Ammon's horn (tissue), 1 donor: ENCODE measurements around the gene NRSN2.
"Not testable (repeated sequence)": the region's sequence is repeated elsewhere in the genome, so short reads cannot be mapped to it uniquely, and the experiment has no call there.

Experiments
- DNase-seq: peaks from one replicate; pipeline ENCODE4 v3.0.0-alpha.2; 2016; ENCODE audit warnings: low spot score

The NRSN2 gene

DNA sequence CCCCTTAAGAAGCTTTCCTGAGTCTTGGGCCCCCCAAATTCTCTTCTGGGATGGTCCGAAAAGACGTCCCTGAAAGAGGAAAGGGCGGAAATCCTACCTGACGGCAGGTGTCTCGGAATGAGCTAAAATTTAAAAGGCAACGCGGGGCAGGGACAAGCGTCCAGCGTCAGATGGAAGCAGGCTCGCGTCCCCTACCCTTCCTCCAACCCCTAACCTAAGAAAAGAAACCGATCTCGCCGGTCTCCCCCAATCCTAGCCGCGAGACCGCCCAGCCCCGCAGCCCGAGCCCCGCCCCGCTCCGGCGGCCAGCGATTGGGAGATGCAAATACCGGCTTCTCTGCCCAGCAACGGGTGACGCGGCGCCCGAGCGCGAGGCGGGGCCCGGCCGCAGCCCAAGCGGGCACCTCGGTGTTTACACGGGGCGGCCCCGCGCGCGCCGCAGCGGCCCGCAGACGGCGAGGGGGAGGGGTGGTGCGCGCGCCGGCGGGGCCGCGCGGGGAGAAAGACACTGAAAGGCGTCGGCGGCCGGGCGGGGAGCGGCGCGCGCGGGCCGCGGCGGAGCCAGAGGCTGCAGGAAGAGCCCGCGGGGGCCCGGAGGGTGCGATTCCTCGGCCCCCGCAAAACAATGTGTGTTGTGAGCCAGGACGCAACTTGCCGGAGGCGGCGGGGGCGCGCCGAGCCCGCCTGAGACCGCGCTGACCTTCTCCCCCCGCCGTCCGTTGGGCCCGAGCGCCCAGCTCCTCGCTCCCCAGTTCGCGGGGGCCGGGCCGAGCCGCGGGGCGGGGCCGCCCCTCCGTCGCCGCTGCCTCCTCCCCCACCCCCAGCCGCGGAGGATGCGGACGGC is 21.6 kb upstream of the NRSN2 start, which contains the start of gene SOX12:
TSS of gene SOX12 (plus strand) at position 508 of the 844 bp plus-strand sequence. CDS start 373 bp downstream, outside the sequence.
- DNase-seq: peak; percentile 97

DNA sequence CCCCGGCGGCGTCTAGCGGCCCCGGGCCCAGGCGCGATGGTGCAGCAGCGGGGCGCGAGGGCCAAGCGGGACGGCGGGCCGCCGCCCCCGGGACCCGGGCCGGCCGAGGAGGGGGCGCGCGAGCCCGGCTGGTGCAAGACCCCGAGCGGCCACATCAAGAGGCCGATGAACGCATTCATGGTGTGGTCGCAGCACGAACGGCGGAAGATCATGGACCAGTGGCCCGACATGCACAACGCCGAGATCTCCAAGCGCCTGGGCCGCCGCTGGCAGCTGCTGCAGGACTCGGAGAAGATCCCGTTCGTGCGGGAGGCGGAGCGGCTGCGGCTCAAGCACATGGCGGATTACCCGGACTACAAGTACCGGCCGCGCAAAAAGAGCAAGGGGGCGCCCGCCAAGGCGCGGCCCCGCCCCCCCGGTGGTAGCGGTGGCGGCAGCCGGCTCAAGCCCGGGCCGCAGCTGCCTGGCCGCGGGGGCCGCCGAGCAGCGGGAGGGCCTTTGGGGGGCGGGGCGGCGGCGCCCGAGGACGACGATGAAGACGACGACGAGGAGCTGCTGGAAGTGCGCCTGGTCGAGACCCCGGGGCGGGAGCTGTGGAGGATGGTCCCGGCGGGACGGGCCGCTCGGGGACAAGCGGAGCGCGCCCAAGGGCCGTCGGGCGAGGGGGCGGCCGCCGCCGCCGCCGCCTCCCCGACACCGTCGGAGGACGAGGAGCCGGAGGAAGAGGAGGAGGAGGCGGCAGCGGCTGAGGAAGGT is 20.8 kb upstream of the NRSN2 start:
- peak; percentile 73 for DNase-seq

DNA sequence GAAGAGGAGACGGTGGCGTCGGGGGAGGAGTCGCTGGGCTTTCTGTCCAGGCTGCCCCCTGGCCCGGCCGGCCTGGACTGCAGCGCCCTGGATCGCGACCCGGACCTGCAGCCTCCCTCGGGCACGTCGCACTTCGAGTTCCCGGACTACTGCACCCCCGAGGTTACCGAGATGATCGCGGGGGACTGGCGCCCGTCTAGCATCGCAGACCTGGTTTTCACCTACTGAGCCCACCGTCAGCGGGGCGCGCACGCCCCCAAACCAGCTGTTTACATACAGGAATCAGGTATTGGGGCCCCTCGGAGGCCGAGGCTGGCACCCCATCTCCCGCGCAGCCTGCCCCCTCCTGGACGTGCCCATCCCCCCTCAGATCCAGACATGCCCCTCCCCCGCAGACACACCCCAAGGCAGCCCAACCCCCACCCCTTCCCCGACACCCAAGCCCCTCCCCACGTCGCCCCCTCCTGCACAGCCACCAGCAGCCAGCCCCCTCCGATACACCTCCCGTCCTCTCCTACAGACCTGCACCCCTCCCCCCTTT is 20.2 kb upstream of the NRSN2 start:
- peak; percentile 33 for DNase-seq

DNA sequence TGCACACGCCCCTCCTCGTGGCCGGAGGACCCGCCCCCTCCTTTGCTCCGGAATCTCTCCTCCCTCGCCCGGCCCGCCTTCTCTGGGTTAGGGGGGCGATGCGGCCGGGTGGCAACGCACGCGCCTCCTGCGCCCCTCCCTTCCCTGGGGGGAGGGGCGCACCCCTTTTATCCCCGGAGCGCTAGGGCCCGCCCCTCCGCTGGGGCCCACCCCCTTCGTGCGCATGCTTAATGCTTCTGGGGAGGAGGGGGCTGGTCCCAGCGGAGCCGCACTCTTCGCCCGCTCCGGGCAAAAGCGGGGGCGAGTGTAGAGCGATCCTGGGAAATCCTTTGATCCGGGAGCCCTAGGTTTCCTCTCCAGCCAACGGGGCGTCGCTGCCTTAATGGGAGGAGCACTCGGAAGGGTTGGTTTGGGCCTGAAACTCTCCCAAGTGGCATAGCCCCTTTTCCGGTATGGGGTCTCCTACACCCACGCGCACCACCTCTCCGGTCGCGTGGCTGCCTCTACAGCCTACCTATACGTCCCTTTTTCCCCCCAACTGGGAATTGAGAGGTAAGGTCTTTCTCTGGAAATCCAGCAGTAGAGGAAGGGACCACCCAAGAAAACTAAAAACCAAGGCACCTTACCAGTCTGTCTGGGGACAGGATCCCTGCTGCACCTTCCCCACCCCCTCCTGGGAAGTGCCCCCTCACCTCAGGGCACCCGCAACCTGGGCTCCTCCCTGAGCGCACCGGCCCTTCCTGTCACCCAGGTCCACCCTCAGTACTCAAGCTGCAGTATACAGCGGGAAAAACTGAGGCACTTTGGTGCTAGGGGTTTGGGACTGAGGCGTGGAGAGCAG is 19.5 kb upstream of the NRSN2 start:
- DNase-seq: peak; percentile 89

DNA sequence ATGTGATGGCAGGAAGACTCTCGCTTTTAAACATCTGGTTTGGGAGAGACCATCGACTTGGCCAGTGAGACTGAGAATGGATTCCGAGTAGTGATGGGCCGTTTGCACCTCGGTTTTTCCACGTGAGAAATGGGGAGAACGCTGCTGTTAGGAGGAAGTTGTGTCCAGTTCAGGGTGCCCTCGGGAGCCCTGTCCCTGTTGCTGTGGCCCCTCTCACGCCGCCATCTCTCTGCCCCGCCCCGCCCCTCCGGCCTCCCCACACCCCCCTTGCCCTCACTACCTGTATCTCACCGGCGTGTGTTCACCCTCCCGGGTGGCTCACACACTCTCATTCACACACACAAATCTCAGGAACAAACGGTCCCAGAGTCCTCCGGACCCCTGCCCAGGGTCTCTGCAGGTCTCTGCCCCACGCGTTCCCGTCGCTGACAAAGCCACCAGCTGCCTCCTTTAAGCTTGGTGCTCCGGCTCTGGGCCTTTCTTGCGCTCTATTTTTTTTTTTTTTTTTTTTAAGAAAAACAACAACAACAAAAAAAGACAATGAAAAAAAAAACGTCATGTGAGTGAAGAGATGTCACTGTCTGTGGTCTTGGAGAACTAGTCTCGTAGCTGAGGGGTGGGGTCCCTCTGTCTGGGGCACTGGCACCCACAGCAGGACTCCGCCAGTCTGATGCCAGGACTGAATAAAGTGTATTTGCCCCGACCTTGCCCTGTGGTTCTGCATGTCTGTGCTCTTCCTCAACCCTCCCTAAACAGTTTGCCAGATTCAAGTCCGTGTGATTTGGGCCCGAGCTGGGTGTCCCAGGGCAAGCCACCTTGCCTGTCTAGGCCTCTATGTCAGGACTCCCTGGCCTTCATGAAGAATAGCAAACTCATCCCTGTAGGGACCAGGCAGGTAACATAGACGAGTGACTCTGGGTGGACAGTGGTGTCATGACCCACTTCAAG is 18.6 kb upstream of the NRSN2 start:
- no peak for DNase-seq

DNA sequence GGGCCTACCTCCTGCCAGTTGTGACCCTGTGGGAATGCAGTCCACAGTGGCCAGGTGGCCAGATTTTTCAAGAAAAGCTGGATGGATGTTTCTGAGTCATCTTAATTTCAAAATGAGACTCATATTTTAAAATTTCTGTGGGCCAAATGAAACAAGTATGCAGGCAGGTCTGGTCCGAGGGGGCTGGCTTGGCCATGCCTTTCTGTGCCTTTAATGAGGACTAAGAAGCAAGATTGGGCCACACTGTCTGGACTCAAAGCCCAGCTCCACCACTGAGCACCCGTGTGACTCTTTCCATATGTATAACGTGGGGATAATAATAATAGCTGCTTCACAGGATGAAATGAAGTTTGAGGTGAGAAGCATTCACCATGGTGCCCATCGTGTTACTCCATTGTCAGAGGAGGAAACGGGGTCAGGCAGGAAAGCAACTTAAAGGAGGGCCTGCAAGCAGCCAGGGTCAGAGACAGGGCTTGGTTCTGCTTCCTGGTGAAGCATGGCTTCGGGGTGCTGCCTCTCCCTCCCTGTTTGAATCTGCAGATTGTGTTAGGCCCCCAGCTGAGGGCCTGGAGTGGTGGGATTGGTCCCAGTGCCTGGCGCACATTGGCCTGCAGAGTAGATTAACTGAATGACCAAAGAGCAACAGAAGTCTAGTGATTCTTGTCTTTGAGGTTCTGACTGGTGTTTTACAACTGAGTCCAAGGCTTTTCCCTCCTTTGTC is 17.8 kb upstream of the NRSN2 start:
- DNase-seq: no peak

DNA sequence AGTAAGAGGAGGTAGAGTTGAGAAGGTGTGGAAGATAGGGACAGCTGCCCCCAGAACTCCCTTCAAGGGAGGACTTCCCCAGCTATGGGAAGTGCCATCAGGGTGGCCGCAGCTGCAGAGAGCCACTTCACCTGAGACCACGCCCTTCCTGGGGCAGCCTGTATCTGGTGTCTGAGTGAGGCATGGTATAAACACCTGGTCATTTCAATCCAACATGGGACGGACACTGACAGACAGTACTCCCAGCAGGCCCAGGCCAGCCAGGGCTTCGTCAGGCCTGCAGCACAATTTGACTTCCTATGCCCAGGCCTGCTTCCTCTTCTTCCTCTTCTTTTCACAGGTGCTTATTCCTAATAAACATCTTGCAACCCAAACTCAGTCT is 17.1 kb upstream of the NRSN2 start:
- no peak for DNase-seq

DNA sequence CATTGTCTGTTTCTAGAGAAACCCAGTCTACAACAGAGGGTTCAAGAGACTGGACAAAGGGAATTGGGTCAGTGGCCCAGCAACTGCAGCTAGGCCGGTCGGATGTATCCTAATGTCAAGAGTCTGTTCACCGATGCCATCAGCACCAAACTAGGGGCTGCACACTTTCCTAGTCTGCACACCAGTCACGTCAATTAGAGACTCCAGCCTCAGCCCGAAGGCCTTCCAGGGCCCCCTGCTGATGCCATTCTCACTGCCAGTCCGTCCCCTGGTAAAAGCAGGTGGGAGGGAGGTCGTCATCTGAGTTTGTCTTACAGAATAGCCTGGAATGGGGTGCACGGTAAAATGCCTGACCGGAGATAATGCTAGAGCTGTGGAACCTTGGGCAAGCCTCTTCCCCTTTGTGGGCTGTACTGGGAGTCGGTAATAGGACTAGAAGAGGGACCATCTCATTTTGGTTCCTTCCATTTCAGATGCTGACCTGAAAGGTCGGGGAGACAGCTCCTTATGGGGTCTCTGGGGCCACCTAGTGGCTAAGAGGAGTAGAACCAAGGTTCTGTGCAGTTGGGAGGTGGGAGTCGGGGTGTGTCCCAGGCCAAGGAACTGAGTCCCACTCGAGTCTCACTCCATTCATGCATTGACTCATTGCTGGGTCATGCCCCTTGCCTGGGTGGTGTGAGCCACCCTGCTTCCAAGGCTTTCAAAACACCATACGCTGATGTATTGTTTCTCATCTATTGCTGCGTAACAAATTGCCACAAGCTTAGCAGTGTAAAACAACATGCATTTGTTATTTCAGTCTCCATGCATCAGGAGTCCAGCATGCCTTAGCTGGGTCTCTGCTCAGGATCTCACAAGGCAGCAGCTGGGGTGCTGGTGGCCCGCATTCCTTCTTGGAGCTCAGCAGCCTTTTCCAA is 16.4 kb upstream of the NRSN2 start:
- DNase-seq: peak; percentile 75

DNA sequence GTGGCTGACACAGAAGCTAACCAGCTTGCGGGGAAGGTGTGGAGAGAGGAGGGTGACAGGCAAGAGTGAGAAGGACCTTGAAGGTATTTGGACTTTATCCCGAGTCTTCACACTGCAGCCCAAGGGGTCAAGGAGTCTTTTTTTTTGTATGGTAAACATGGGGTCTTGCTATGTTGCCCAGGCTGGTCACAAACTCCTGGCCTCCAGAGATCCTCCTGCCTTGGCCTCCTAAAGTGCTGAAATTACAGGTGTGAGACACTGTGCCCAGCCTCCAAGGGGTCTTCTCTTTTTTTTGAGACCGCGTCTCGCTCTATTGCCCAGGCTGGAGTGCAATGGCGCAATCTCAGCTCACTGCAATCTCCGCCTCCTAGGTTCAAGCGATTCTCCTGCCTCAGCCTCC is 12.3 kb upstream of the NRSN2 start:
- no peak for DNase-seq

DNA sequence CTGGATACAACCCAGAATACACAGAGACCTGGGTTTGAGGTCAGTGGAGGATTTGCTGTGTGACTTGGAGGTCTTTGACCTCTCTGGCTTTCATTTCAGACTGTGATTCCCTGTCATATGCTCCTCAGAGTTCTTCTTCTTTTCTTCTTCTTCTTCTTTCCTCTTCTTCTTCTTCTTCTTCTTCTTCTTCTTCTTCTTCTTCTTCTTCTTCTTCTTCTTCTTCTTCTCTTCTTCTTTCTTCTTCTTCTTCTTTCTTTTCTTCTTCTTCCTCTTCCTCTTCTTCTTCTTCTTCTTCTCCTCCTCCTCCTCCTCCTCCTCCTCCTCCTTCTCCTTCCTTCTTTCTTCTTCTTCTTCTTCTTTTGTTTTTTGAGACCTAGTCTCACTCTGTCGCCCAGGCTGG is 10.9 kb upstream of the NRSN2 start:
- not testable (repeated sequence) for DNase-seq

DNA sequence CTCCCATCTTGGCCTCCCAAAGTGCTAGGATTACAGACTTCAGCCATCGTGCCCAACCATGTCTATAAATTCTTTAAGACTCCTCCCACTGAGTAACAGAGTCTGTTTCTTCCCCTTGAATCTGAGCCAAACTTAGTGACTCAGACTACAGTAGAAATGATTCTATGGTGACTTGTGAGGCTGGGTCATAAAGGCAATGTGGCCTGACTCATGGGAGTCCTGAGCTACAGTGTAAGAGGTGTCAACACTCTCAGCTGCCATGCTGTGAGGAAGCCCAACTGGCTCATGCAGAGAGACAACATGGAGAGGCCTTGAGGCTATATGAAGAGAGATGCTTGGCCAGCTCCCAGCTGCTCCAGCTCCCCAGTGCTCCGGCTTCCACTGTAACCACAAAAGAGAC is 5.2 kb upstream of the NRSN2 start:
- no peak for DNase-seq

DNA sequence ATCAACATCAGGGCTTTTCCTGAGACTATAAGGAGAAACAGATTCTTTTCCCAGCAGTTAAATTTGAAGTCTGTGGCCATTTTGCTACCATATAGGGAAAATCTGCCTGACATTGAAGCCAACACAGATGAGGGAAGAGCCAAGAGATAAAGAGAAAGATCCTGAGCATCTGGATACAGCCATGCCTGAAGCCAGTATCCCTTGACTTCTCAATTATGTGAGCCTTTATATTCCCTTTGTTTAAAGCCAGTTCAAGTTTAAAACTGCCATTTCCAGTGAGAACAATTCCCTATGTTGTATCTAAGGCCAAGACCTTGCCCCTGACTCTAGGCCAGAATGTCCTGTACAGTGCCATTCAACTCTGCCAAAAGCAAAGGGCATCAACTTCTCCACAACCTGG is 3.8 kb upstream of the NRSN2 start:
- no peak for DNase-seq

DNA sequence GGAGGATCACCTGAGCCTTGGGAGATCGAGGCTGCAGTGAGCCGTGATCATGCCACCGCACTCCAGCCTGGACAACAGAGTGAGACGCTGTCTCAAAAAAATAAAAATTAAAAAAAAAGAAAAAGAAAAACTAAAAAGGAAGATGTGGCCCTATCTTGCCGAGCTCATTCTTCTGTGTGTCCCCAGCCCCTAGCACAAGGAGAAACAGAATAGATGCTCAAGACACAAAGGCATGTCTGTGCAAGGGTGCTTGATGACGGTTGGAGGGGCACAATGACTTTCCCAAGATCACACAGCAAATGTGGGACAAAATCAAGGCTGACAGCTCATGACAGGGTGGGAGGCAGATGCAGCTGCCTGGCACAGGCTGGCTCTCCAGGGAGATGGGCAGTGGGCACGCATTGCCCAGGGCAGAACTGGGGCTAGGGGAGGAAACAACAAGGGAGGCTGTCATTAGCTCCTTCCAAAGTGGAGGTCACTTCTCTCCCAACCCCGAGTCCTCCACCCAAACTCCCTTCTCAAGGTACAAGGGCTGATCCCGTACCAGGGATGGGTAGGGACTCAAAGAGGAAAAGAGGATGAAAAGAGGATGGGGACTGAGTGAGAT is 775 bp upstream of the NRSN2 start:
- no peak for DNase-seq

DNA sequence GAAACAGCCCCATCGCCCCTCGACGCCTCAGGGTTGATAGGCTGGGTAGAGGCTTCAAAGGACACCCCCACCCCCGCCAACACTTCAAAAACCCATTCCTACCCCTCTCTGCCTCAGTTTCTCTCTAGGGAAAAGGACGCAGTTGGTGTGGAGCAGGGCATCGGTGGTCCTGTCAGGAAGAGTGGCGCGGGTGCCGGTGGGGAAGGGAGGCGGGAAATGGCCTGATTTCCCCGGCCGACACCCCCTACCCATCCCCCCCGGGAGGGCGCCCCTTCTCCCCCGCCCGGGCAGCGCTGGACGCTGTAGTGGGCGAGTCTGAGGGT is 367 bp downstream of the NRSN2 start:
- no peak for DNase-seq

DNA sequence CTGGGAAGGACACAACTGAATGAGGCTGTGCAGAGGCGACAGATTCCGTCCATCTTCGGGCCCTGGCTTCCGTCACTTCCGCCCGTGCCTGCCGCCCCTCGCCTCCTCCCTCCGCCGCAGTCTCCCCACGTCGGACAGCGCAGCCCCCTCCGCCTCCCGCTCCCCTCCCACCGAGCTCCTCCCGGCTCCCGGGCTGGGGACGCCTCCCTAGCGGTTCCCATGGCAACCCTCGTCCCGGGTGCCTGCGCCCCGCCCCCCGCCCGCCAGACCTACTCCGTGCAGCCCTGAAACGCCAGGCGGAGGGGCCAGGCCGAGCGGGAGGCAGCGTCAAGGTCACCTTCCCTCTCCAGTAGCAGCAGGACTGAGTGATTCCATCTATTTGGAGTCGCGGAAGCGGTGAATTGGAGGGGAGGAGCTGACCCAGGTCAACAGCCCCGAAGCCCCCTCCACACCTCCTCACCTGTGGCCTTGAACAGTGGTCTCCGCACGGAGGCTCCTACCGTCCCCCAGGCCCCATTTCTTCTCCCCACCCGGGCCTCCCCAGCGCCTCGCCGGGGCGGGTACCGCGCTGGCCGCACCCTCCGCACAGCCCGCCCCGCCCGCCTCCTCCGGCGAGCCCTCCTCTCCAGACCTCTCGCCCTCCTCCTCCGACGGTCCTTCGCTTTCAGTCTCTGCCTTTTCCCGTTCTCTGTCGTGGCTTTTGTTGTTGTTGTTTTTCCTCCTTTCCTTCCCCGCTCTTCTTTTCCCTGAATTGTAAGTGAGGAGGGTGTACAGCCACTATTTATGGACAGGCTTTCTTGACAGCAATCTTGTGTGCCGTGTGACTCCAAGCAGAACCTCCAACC is 951 bp downstream of the NRSN2 start:
- DNase-seq: peak; percentile 95

DNA sequence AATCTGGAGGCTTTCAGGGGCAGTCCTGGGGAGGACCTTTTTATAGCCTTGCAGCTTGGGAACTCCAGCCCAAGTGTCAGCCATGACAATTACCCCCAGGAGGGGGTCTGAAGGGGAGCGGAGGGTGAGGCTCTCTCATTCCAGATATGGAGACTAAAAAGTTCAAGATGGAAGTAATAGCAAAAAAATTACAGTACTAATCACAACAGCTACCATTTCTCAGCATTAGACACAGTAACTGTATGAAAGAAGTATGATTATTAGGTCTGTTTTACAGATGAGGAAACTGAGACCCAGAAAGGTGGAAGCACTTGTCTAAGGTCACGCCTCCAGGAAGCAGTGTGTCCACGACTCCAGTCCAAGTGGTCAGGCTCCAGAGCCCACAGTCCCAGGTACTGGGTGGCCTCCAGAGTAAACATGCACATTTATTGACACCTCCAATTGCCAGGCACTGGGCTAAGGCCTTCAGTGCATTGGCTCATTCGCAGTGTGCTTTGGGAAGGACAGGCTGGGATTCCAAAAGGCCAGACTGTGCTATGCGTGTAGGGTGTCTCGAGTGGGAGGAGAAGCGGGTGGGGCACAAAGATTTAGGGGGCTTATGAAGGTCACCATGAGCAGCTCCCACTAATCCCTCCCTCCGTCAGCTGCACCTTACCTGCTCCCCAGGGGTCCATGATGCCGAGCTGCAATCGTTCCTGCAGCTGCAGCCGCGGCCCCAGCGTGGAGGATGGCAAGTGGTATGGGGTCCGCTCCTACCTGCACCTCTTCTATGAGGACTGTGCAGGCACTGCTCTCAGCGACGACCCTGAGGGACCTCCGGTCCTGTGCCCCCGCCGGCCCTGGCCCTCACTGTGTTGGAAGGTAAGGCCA is 2.3 kb downstream of the NRSN2 start:
- no peak for DNase-seq

DNA sequence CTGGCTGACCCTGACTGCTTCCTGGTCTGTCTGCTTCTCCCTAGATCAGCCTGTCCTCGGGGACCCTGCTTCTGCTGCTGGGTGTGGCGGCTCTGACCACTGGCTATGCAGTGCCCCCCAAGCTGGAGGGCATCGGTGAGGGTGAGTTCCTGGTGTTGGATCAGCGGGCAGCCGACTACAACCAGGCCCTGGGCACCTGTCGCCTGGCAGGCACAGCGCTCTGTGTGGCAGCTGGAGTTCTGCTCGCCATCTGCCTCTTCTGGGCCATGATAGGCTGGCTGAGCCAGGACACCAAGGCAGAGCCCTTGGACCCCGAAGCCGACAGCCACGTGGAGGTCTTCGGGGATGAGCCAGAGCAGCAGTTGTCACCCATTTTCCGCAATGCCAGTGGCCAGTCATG is 6.3 kb downstream of the NRSN2 start:
- no peak for DNase-seq
